Activated naive CD8-positive, alpha-beta T cell treated with anti-CD3 and anti-CD28 coated beads, Interleukin-2, amount 10 ng/mL, durations not matched to agents 7 days and 5 days (primary cell): ENCODE results near the gene CRTC2. TPM values are rescaled to one million over a fixed set of nuclear protein-coding genes. Genes with fewer than 3 reads are reported as not detected.
"Not testable (repeated sequence)": the region's sequence is repeated elsewhere in the genome, so short reads cannot be mapped to it uniquely, and the experiment has no call there.

ENCODE experiments used
- ATAC-seq: fragments of 150-1000 bp; cut with Tn5 transposase; one replicate; pipeline ENCODE4 v1.10.0; 2021; ENCODE audit warnings: low read depth, moderate library complexity
- POLR2A ChIA-PET: fragments of 350-600 bp; sonication (Branson Sonifier 250); formaldehyde crosslinking; loops from one replicate; lab custom pipeline; 2021; ENCODE audit warnings: antibody characterized with exemption; lab: Charles Lee
- DNase-seq: peaks from one replicate; pipeline ENCODE4 v3.0.0; 2021
- H3K27ac Mint-ChIP-seq: one replicate; pipeline ENCODE4 v1.8.0; 2022; ENCODE audit warnings: mild to moderate bottlenecking, mixed read lengths
- H3K27me3 Mint-ChIP-seq: one replicate; pipeline ENCODE4 v1.8.0; 2022; ENCODE audit warnings: mild to moderate bottlenecking, moderate library complexity, mixed read lengths
- H3K36me3 Mint-ChIP-seq: one replicate; pipeline ENCODE4 v1.8.0; 2021; ENCODE audit warnings: mild to moderate bottlenecking, mixed read lengths
- H3K4me1 Mint-ChIP-seq: one replicate; pipeline ENCODE4 v1.8.0; 2021; ENCODE audit warnings: mixed read lengths
- H3K4me3 Mint-ChIP-seq: one replicate; pipeline ENCODE4 v1.8.0; 2022; ENCODE audit warnings: mild to moderate bottlenecking, moderate library complexity, mixed read lengths
- H3K9me3 Mint-ChIP-seq: one replicate; pipeline ENCODE4 v1.8.0; 2021; ENCODE audit warnings: mixed read lengths
- total RNA-seq, 2 experiments: library from RNA; stranded (reverse); gene quantifications; one replicate each; pipeline ENCODE4 v1.2.3, GENCODE V29; 2021

The CRTC2 gene, protein sequence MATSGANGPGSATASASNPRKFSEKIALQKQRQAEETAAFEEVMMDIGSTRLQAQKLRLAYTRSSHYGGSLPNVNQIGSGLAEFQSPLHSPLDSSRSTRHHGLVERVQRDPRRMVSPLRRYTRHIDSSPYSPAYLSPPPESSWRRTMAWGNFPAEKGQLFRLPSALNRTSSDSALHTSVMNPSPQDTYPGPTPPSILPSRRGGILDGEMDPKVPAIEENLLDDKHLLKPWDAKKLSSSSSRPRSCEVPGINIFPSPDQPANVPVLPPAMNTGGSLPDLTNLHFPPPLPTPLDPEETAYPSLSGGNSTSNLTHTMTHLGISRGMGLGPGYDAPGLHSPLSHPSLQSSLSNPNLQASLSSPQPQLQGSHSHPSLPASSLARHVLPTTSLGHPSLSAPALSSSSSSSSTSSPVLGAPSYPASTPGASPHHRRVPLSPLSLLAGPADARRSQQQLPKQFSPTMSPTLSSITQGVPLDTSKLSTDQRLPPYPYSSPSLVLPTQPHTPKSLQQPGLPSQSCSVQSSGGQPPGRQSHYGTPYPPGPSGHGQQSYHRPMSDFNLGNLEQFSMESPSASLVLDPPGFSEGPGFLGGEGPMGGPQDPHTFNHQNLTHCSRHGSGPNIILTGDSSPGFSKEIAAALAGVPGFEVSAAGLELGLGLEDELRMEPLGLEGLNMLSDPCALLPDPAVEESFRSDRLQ
- 100 to 1,000 TPM; 104 to 115 TPM for total RNA-seq

DNA sequence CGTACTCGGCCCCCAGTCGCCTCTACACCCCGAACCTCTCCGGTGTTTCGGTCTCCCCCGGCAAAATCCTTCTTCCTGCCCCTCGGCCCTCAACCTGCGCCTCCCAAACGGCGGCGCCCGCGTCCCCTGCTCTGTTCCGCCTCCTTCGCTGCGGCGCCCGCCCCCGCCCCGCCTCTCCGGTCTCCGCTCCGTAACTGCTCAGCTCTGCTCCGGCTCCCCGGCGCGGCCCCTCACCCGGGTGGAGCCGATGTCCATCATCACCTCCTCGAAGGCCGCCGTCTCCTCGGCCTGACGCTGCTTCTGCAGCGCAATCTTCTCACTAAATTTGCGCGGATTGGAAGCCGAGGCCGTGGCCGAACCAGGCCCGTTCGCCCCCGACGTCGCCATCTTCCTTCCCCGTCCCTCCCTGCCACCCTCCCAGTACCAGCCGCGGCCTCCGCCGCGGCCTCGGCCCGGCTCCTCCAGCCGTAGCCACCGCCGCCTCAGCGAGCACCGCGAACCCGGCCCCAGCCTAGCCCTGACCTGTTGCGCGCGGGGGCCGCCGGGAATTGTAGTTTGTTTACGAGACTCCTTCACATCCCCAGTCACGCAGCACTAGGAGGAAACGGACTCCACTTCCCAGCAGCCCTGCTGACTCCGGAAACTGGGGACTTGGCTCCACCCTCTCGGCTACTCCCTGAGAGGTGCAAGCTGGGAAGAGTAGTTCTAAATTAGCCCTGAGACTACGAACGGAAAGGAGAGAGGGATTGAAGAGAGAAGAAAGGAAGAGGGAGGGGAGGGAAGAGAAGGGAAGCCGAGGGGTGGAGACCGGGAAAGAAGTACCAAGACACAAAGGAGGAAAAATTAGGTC lies at the start of gene CRTC2:
Gene CRTC2 (minus strand): TSS at position 502 of the 850 bp plus-strand sequence. CDS start 115 bp downstream, at position 387.
- Mint-ChIP-seq H3K27me3 (no peaks in the 10 kb centered on the region), H3K4me1 (peaks cover 45% of the 10 kb centered on the region), H3K9me3 (no peaks in the 10 kb centered on the region), H3K4me3 (peak within 1 kb of the TSS; percentile 94), H3K27ac (peak within 1 kb of the TSS; percentile 98), H3K36me3 (peaks cover 14% of the 10 kb centered on the region)
- DNase-seq (peak; percentile 94), ATAC-seq (peak; percentile 86)
- POLR2A ChIA-PET: interaction anchor here (0.8 to 8.1 kb wide), 10 partner anchors 9 to 183 kb away, joined by 3 to 87 read pairs (median 6); partner anchors contain the start of genes CREB3L4, DENND4B, GATAD2B and JTB

DNA sequence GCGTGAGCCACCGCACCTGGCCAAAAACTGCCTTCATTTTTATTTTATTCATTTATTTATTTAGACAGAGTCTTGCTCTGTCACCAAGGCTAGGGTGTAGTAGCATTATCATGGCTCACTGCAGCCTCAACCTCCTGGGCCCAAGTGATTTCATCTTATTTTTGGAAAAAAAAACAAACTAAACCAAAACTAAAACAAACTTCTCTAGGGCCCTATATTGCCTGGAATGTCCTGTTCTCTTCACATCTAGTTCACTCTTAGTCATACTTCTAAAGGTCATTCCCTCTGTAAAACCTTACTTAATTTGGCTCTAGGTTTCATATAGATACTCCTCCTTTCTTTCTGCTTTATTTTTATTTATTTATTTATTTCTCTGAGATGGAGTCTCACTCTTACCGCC lies 47.7 kb upstream of the CRTC2 start:
- Mint-ChIP-seq H3K4me1 (no peaks in the 10 kb centered on the region), H3K4me3 (no peak overlapping the region)

DNA sequence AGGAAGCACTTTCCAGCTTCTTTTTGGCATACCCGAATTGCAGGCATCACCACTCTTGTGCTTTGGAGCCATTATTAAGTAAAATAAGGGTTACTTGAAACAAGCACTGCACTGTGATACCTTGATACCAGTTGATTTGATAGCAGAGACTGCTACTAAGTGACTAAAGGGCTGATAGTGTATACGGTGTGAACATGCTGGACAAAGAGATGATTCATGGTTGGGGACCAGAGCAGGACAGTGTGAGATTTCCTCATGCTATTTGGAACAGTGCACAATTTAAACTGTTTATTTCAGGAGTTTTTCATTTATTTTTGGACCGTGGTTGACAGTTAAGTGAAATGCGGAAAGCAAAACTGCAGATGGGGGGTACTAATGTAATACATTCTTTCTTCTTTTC lies 42.0 kb upstream of the CRTC2 start:
- POLR2A ChIA-PET: interaction anchor here (1.5 kb wide), 1 partner anchor 10 kb away, joined by 5 read pairs; the partner anchor contains the start of gene RPS27
- no peak overlapping the region for H3K4me3 Mint-ChIP-seq
- peaks cover under 1% of the 10 kb centered on the region for H3K4me1 Mint-ChIP-seq
- ATAC-seq (no peak), DNase-seq (no peak)
- no peaks in the 10 kb centered on the region for H3K9me3 Mint-ChIP-seq
- H3K27me3 Mint-ChIP-seq: no peaks in the 10 kb centered on the region
- H3K27ac Mint-ChIP-seq: no peak overlapping the region
- peaks cover 8% of the 10 kb centered on the region for H3K36me3 Mint-ChIP-seq

More for the DNA sequence above, 47.7 kb upstream of the CRTC2 start:
- POLR2A ChIA-PET: no interaction called here
- ATAC-seq: no peak
- Mint-ChIP-seq H3K27ac (no peak overlapping the region), H3K27me3 (no peaks in the 10 kb centered on the region), H3K9me3 (no peaks in the 10 kb centered on the region), H3K36me3 (no peaks in the 10 kb centered on the region)
- no peak for DNase-seq

DNA sequence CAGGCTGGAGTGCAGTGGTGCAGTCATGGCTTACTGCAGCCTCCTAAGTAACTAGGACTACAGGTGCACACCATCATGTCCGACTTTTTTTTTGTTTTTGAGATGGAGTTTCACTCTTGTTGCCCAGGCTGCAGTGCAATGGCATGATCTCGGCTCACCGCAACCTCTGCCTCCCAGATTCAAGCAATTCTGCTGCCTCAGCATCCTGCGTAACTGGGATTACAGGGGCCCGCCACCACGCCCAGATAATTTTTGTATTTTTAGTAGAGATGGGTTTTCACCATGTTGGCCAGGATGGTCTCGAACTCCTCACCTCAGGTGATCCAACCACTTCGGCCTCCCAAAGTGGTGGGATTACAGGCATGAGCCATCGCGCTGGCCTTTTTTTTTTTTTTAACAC lies 38.5 kb upstream of the CRTC2 start:
- Mint-ChIP-seq H3K36me3 (peaks cover 26% of the 10 kb centered on the region), H3K4me1 (peaks cover 14% of the 10 kb centered on the region)
- H3K27ac Mint-ChIP-seq, H3K4me3 Mint-ChIP-seq, POLR2A ChIA-PET, H3K9me3 Mint-ChIP-seq, H3K27me3 Mint-ChIP-seq, ATAC-seq, DNase-seq: not testable (repeated sequence)

DNA sequence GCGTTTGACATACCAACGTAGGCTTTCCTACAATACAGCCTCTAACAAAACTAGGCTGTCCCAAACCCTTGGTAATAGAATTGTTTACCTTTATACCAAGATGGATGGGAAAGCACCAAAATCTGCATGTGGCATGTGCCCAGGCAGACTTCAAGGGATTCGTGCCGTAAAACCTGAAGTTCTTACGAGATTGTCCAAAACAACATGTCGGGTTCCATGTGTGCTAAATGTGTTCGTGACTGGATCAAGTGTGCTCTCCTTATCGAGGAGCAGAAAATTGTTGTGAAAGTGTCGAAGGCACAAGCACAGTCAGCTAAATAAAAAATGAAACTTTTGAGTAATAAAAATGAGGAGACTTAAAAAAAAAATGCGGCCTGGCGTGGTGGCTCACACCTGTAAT lies 37.2 kb upstream of the CRTC2 start:
- H3K36me3 Mint-ChIP-seq: peaks cover 34% of the 10 kb centered on the region
- H3K27ac Mint-ChIP-seq: no peak overlapping the region
- DNase-seq: no peak
- no peak overlapping the region for H3K4me3 Mint-ChIP-seq
- POLR2A ChIA-PET: no interaction called here
- H3K9me3 Mint-ChIP-seq: no peaks in the 10 kb centered on the region
- ATAC-seq: no peak
- H3K27me3 Mint-ChIP-seq: no peaks in the 10 kb centered on the region
- peaks cover 18% of the 10 kb centered on the region for H3K4me1 Mint-ChIP-seq

DNA sequence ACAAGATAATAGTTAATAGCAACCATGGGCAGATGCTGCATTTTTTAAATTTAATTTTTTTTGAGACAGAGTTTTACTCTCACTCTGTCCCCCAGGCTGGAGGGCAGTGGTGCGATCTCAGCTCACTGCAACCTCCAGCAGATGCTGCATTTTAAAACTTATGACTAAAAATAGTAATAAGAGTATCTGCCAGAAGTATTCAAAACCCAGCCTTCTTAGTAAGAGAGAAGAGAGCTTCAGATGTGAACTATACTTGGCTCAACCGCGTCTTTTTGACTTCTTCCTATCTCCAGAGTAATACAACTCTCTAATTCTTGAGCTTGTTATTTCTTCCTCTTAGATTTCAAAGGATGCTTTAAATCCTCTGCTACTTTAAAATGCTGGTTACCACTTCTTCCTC lies 36.8 kb upstream of the CRTC2 start:
- H3K9me3 Mint-ChIP-seq: no peaks in the 10 kb centered on the region
- H3K36me3 Mint-ChIP-seq: peaks cover 34% of the 10 kb centered on the region
- DNase-seq (no peak), ATAC-seq (no peak)
- H3K27me3 Mint-ChIP-seq: no peaks in the 10 kb centered on the region
- H3K27ac Mint-ChIP-seq: no peak overlapping the region
- H3K4me1 Mint-ChIP-seq: peaks cover 20% of the 10 kb centered on the region
- no peak overlapping the region for H3K4me3 Mint-ChIP-seq
- POLR2A ChIA-PET: interaction anchor here (0.7 kb wide), 1 partner anchor 104 kb away, joined by 3 read pairs; no protein-coding TSS in a partner anchor

DNA sequence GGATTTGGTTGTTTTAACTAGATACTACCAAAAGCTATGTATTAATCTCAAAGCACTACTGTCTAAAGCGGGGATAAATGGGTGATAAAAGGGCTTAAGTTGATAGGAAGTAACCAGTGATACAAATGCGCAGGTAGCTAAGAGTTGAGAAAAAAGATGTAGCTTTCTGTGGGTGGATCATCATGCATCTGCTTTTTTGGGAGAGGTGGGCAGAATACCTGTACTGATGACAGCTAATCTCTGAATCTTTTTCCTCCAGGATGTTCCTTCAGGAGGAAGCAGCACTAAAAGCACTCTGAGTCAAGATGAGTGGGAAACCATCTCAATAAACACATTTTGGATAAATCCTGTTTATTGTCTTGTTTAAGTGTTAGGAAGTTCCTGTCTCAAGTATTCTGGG lies 33.4 kb upstream of the CRTC2 start:
- Mint-ChIP-seq H3K36me3 (peaks cover 34% of the 10 kb centered on the region), H3K27ac (peak overlapping the region; percentile 98), H3K27me3 (no peaks in the 10 kb centered on the region), H3K4me3 (peak overlapping the region; percentile 93), H3K9me3 (no peaks in the 10 kb centered on the region), H3K4me1 (peaks cover 30% of the 10 kb centered on the region)
- ATAC-seq: no peak
- no peak for DNase-seq
- POLR2A ChIA-PET: interaction anchor here (0.8 to 3.5 kb wide), 13 partner anchors 15 to 358 kb away, joined by 3 to 29 read pairs (median 9); partner anchors contain the start of genes CHTOP, CREB3L4, DENND4B and INTS3

DNA sequence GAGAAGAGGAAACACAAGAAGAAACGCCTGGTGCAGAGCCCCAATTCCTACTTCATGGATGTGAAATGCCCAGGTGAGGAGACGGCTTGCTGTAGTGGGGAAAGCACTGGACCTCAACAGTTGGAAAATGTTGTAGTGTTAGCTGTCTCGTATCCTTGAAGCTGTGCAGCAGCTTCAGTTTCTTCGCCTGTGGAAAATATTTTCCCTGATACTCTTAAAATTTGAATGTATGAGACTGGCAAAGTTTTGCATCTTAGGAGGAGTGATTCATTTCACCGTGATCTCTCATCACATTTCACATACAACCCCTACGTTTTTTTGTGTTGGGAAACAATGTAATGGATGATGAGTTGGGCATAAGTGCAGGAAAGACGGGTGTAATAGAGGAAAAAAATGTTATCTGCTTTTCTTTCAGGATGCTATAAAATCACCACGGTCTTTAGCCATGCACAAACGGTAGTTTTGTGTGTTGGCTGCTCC lies 32.8 kb upstream of the CRTC2 start:
- no peaks in the 10 kb centered on the region for H3K9me3 Mint-ChIP-seq
- no peaks in the 10 kb centered on the region for H3K27me3 Mint-ChIP-seq
- peaks cover 33% of the 10 kb centered on the region for H3K36me3 Mint-ChIP-seq
- POLR2A ChIA-PET: interaction anchor here (0.7 to 3.5 kb wide), 26 partner anchors 9 to 447 kb away, joined by 3 to 29 read pairs (median 6); partner anchors contain the start of genes CHTOP, CREB3L4, DENND4B and HAX1
- peak overlapping the region; percentile 93 for H3K4me3 Mint-ChIP-seq
- peaks cover 35% of the 10 kb centered on the region for H3K4me1 Mint-ChIP-seq
- DNase-seq: no peak
- ATAC-seq: no peak
- H3K27ac Mint-ChIP-seq: peak overlapping the region; percentile 98

DNA sequence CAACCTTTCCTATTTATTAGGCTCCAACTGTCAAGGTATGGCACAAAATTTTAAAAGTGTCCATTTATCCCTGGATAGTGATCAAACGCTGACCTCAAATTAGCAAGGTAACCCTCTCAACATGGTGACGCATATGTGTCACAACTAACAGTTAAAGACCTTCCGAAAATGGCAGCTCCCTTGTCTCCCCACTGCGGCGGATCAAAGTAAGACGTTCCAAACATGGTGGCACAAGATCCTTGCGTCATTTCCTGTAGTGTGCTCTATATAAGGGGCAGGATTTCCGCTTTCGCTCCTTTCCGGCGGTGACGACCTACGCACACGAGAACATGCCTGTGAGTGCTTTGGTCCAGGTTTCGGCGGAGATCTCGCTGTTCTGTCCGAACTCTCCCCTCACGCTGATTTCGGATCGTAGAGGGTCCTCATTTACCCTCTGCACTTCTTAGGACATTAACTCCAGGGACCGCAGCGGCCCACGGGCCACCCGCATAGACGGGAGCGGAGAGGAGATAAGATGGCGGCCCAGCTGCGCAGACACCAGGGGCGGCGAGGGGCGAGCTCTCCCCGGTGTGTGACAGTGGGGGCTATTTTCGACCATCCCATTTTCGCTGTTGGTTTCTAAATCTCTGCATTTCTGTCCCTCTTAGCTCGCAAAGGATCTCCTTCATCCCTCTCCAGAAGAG lies 32.2 kb upstream of the CRTC2 start, which contains the start of gene RPS27:
Gene RPS27 (plus strand): TSS at position 295 of the 683 bp plus-strand sequence. CDS start 35 bp downstream, at position 330.
- no peaks in the 10 kb centered on the region for H3K9me3 Mint-ChIP-seq
- peak within 1 kb of the TSS; percentile 93 for H3K4me3 Mint-ChIP-seq
- peak within 1 kb of the TSS; percentile 98 for H3K27ac Mint-ChIP-seq
- H3K36me3 Mint-ChIP-seq: peaks cover 27% of the 10 kb centered on the region
- ATAC-seq: peak; percentile 83
- POLR2A ChIA-PET: interaction anchor here (0.5 to 3.5 kb wide), 44 partner anchors 9 to 479 kb away, joined by 3 to 29 read pairs (median 5); partner anchors contain the start of genes CHTOP, CREB3L4, DENND4B and GATAD2B
- DNase-seq: peak; percentile 84
- H3K27me3 Mint-ChIP-seq: no peaks in the 10 kb centered on the region
- H3K4me1 Mint-ChIP-seq: peaks cover 39% of the 10 kb centered on the region

DNA sequence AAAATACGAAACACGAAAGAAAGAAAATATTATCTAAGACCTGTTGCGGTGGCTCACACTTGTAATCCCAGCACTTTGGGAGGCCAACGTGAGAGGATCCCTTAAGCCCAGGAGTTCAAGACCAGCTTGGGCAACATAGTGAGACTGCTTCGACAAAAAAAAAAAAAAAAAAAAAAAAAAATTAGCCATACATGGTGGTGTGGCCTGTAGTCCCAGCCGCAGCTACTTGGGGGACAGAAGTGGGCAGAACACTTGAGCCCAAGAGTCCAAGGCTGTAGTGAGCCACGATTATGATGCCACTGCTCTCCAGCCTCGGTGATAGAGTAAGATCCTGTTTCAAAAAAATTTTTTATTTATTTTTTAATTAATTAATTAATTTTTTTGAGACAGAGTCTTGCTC lies 29.2 kb upstream of the CRTC2 start:
- Mint-ChIP-seq H3K36me3 (peaks cover 14% of the 10 kb centered on the region), H3K4me3 (peak overlapping the region; percentile 82), H3K4me1 (peaks cover 46% of the 10 kb centered on the region), H3K27ac (peak overlapping the region; percentile 90), H3K9me3 (no peaks in the 10 kb centered on the region), H3K27me3 (no peaks in the 10 kb centered on the region)
- ATAC-seq (no peak), DNase-seq (no peak)
- POLR2A ChIA-PET: interaction anchor here (0.5 to 3.1 kb wide), 12 partner anchors 10 to 490 kb away, joined by 3 to 25 read pairs (median 7); partner anchors contain the start of genes CREB3L4, DENND4B, GATAD2B and ILF2

DNA sequence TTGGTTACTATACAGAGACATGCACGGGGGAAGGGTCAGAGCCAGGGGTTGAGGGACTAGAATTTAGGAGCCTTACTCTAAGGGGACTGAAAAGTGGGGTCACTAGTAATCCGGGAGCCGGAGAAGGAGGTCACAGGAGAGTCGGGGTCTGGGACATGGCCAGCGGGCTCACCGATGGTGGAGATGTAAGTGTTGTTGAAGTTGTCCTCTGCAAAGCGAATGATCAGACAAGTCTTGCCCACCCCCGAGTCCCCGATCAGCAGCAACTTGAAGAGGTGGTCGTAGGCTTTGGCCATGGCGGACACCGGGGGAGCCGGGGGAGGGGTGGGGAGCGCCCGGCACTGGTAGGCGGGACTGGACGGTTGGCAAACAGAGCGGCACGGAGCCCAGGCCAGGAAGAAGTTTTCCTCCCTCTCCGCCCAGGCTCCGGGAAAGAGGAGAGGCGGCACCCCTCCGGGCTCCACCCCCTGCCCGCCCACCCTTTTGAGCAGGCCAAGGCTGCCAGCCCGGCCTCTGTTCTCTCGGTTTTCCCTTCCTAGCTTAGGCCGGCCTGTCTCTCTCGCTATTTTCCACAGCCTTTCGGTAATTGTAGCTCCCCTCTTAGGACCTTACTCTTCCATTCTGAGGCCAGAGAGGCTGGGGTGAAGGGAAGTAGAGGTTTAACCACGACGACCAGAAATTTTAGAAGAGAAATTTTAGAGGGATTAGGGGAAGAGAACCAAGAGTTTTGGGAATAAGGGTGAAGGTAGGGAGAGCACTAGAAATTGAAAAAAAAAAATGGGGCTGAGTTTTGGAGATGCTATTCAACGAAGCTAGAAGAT lies 27.7 kb upstream of the CRTC2 start, which contains the start of gene RAB13:
Gene RAB13 (minus strand): TSS at position 399 of the 821 bp plus-strand sequence. CDS start 103 bp downstream, at position 296.
- Mint-ChIP-seq H3K4me3 (peak within 1 kb of the TSS; percentile 82), H3K9me3 (no peaks in the 10 kb centered on the region), H3K4me1 (peaks cover 37% of the 10 kb centered on the region), H3K27ac (peak within 1 kb of the TSS; percentile 90), H3K27me3 (no peaks in the 10 kb centered on the region), H3K36me3 (peaks cover under 1% of the 10 kb centered on the region)
- DNase-seq: peak; percentile 47
- POLR2A ChIA-PET: interaction anchor here (0.6 to 3.1 kb wide), 17 partner anchors 9 to 441 kb away, joined by 3 to 25 read pairs (median 4); partner anchors contain the start of genes CHTOP, CREB3L4, DENND4B and GATAD2B
- ATAC-seq: no peak
